OCI-LY3 (cell line): Measurements from ENCODE around the gene FUT8.

Experiments
- EZH2phosphoT487 ChIP-seq: fragments of 200-600 bp; shearing (Covaris generic); IDR thresholded peaks from 2 replicates; pipeline ENCODE4 v1.6.1; 2018; ENCODE audit warnings: antibody characterized with exemption, mixed run types, low read depth
- TF ChIP-seq, protein P1 (sequence below): fragments of 200-600, 300-600 bp; sonication (generic); IDR thresholded peaks from 2 replicates; pipeline ENCODE4 v1.5.1; 2014; ENCODE audit warnings: antibody characterized with exemption, low read length, low read depth

DNA sequence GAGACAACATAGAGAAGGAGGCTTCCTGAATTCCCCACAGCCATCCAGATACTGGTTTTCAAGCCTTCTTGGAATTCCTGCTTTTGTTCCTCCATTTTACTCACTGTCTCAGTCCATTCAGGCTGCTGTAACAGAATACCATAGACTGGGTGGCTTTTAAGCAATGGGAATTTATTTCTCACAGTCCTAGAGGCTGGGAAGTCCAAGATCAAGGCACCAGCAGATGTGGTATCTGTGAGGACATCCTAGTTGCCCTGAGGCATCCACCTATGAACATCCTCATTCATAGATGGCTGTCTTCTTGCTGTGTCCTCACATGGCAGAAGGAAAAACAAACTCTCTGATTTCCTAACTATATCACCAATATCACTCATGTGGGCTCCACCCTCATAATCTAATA, 374.9 kb downstream of the FUT8 start:
- TF ChIP-seq EZH2phosphoT487 = no peak
- TF ChIP-seq, protein P1, sequence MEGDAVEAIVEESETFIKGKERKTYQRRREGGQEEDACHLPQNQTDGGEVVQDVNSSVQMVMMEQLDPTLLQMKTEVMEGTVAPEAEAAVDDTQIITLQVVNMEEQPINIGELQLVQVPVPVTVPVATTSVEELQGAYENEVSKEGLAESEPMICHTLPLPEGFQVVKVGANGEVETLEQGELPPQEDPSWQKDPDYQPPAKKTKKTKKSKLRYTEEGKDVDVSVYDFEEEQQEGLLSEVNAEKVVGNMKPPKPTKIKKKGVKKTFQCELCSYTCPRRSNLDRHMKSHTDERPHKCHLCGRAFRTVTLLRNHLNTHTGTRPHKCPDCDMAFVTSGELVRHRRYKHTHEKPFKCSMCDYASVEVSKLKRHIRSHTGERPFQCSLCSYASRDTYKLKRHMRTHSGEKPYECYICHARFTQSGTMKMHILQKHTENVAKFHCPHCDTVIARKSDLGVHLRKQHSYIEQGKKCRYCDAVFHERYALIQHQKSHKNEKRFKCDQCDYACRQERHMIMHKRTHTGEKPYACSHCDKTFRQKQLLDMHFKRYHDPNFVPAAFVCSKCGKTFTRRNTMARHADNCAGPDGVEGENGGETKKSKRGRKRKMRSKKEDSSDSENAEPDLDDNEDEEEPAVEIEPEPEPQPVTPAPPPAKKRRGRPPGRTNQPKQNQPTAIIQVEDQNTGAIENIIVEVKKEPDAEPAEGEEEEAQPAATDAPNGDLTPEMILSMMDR = no peak
